ENCODE results near the gene APLP2.

The APLP2 gene

GRCh38 chr11:130121445-130121978 is 51.8 kb downstream of the APLP2 start:
- no peak for DNase-seq

- no peak for DNase-seq
These were observed 52.5 kb downstream of the APLP2 start for GRCh38 chr11:130122141-130122575.

- no peak for DNase-seq
These were observed 53.8 kb downstream of the APLP2 start for GRCh38 chr11:130123414-130124040.

GRCh38 chr11:130124096-130124495 is 54.4 kb downstream of the APLP2 start:
- peak; percentile 28 for DNase-seq

- DNase-seq = no peak
These were observed 55.9 kb downstream of the APLP2 start for GRCh38 chr11:130125638-130126037.

GRCh38 chr11:130126516-130126915 is 56.8 kb downstream of the APLP2 start:
- no peak for DNase-seq

GRCh38 chr11:130127509-130127908 is 57.8 kb downstream of the APLP2 start:
- DNase-seq = no peak

GRCh38 chr11:130128626-130129025 is 58.9 kb downstream of the APLP2 start:
- no peak for DNase-seq

GRCh38 chr11:130129922-130130321 is 60.2 kb downstream of the APLP2 start:
- DNase-seq = no peak

GRCh38 chr11:130131961-130132850 is 62.5 kb downstream of the APLP2 start:
- peak; percentile 92 for DNase-seq

- no peak for DNase-seq
These were observed 64.0 kb downstream of the APLP2 start for GRCh38 chr11:130133716-130134115.

- no peak for DNase-seq
These were observed 66.4 kb downstream of the APLP2 start for GRCh38 chr11:130136107-130136506.

GRCh38 chr11:130137999-130138398 is 68.3 kb downstream of the APLP2 start:
- no peak for DNase-seq

GRCh38 chr11:130139401-130139800 is 69.7 kb downstream of the APLP2 start:
- no peak for DNase-seq

GRCh38 chr11:130141561-130142341 is 72.1 kb downstream of the APLP2 start:
- DNase-seq = no peak

- DNase-seq = no peak
These were observed 74.4 kb downstream of the APLP2 start for GRCh38 chr11:130144141-130144540.

GRCh38 chr11:130144861-130145281 is 75.2 kb downstream of the APLP2 start:
- DNase-seq = no peak

GRCh38 chr11:130145311-130145812 is 75.7 kb downstream of the APLP2 start:
- peak; percentile 15 for DNase-seq

- DNase-seq = no peak
These were observed 76.5 kb downstream of the APLP2 start for GRCh38 chr11:130145975-130146776.

- peak; percentile 70 for DNase-seq
These were observed 77.1 kb downstream of the APLP2 start for GRCh38 chr11:130146796-130147195.

GRCh38 chr11:130148796-130149326 is 79.2 kb downstream of the APLP2 start:
- no peak for DNase-seq

GRCh38 chr11:130150790-130151189 is 81.1 kb downstream of the APLP2 start:
- no peak for DNase-seq
